Measurements from ENCODE around the gene PPP1R1C.

The PPP1R1C gene

GRCh38 chr2:182115258-182115657, 129.6 kb downstream of the PPP1R1C start:
- DNase-seq: no peak

DNA sequence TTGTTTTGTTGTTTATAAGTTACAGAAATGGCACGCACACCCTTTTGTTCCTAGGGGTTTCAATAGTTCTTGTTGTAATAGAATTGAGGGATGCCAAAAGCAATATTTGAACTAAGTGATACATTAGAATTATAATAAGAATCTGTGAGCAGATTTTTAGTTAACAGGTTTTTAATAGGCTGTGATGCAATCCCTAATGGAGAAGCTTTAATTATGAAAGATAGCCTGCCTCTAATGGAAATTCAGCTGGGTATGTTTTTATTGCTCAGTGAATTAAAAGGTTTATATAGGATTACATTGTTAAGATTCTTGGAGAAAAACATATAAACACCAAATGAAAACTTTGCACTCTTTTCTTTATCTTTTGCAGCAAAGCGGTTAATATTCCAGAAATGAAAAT, 131.1 kb downstream of the PPP1R1C start:
- DNase-seq: no peak

GRCh38 chr2:182117196-182117595, 131.5 kb downstream of the PPP1R1C start:
- DNase-seq: no peak

- DNase-seq: no peak
These were observed 143.4 kb downstream of the PPP1R1C start for GRCh38 chr2:182128821-182129707.

- no peak for DNase-seq
These were observed 147.0 kb downstream of the PPP1R1C start for GRCh38 chr2:182132605-182133004.

DNA sequence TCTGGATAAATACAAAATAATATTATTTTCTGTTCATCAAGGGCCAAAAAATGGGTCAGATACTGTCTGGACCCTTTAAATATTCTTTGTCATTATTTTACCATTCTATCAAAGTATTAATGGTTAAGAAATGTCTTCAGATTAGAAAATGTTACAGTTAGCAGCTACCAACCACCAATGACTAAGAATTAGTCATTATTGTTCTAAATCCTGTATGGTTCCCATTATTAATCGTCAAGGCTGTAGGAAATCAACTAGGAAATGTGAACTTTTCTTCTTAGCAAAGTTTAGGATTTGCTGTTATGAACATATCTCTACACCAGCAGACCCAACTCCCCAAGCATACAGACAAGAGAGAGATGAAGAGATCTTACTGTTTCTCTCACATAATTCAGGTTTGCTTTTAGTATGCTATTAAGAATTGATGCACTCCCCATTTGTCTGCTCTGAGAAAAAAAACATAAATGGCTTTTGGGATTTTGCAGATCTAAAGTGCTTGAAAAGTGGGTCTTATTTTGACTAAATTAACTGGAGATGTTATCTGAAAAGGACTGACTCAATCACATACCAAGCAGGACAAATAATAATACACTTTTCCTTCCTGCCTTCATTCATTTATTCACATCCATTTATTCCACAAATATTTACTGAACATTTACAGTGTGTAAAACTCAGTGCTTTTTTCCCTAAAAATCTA, 147.7 kb downstream of the PPP1R1C start:
- DNase-seq: no peak

DNA sequence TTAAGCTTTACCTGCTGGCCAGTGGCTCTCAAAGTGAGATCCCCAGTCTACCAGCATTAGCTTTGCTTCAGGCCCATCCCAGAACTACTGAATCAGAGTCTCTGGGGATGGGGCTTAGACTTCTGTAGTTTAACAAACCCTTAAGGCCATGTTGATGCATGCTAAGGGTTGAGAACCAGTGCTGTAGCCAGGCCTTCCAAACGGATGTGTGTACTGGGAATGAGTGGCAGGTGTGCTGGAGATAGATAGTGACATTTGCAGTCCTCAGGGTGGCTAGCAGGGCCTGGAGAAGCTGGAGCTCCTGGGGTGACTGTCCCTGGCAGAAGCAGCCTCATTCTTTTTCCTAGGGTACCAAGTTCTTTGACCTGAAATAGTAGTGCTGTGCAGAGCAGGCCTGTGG, 148.5 kb downstream of the PPP1R1C start:
- no peak for DNase-seq

DNA sequence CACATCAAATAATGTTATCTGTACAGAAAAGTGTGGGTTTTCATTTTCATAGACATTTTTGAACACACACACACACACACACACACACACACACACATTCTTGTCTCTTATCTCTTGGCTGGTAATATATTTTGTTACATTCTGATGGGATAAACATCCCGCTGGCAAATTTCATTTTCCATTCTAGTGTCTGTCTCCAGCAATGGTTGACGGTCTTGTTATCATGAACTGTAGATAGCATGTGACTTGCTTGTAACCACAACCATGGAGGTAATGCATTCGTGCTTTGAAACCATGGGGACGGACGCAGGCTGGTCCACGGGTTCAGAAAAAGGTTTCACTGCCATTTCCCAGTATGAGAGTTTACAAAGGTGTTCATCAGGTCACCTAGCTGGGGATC, 156.4 kb downstream of the PPP1R1C start:
- no peak for DNase-seq

DNA sequence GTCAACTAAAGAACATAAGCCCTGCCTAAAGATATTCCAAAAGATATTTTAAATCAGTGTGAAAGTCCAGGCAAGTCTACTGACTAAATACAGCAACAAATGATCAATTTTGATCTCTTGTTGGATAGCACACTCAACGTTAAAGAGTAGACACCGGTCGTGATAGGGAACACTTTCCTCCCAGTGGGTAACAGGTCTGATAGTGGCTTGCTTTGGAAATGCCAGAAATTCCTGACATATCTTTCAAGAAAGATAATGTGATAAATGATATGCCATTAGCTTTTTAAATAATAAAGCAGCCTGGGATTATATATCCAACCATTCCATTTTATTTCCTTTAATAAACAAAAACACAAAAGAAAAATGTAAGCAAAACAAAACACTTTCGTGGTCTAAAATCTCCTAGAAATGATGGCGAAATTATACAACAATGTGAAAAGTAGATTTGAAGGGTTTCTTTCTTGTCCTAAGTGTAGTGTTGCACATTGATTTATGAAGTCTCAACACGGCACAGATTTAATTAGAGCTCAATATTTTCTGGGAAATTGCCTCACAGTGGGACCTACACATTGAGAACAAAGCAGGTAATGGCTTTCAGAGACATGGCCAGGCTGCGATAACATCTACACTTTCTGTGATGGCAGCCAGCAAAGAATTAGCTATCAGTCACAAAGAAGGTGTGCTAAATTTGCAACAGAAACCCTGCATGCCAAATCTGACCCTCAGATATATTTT, 158.6 kb downstream of the PPP1R1C start:
- no peak for DNase-seq

- no peak for DNase-seq
These were observed 159.1 kb downstream of the PPP1R1C start for GRCh38 chr2:182144776-182145165.

GRCh38 chr2:182148344-182148743, 162.7 kb downstream of the PPP1R1C start:
- no peak for DNase-seq

GRCh38 chr2:182163878-182164277, 178.2 kb downstream of the PPP1R1C start:
- no peak for DNase-seq

DNA sequence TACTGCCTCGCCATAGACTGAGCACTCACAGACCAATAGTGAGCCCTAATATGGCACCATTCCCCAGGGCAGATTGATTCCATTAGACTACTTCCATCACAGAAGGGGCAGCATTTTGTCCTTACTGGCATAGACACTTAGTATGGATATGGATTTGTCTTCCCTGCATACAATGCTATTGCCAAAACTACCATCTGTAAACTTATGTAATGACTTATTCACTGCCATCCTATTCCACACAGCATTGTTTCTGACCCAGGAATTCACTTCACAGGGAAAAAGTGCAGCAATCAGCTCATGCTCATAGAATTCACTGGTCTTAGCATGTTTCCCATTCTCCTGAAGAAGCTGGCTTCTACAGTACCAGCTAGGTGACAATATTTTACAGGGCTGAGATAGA, 179.0 kb downstream of the PPP1R1C start:
- no peak for DNase-seq

DNA sequence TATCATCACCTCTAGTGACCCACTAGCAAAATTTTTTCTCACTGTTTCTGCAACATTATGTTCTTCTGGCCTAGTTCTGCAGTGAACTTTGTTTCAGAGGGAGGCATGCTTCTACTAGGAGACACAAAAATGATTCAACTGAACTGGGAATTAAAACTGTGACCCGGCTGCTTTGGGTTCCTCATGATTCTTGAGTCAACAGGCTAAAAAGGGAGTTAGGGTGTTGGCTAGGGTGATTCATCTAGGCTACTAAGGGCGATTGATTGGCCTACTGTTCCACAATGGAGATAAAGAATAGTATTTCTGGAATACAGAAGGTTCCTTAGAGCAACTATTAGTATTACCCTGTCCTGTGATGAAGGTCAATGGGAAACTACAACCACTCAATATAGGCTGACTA, 179.5 kb downstream of the PPP1R1C start:
- DNase-seq: no peak

DNA sequence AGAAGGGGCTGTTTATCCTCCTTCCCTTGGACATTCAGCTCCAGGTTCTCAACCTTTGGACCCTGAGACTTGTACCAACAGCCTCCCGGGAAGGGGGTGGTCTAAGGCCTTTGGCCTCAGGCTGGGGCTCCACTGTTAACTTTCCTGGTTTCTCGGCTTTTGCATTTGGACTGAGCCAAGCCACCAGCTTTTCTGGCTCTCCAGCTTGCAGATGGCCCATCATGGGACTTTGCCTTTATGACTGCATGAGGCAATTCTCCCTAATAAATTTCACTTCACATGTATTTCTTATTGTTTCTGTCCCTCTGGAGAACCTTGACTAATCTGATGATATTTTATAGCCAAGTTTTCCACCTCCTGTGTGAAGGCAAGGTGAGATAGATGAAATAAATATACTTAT, 180.8 kb downstream of the PPP1R1C start:
- DNase-seq: no peak

DNA sequence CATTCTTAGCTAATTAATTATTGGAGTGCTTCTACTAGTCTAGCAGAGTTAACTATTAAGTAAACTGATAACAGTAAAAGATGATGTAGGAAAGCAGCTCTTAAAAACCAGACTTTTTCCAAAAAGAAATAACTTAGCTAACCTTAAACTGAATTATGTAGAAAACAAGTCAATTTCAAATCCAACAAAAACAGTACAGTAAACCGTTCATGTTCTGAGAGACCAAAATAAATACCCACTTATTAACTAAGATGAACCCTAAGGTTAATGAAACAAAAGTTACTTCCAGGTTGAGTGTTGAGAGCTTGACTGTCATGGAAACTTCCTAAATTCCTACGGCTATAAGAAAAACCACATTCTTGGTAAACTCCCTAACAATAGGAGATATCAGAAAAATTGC, 181.2 kb downstream of the PPP1R1C start:
- DNase-seq: no peak

All from T-helper 9 cell (primary cell).